GM18502 (cell line): ENCODE measurements around the gene NPTX1.

Experiments used
- ATAC-seq: cut with Tn5 transposase; IDR thresholded peaks from one replicate; pipeline ENCODE4 v1.9.1; 2021; ENCODE audit warnings: mild to moderate bottlenecking; ENCODE audit not compliant: unreplicated experiment, poor library complexity

The NPTX1 gene

DNA sequence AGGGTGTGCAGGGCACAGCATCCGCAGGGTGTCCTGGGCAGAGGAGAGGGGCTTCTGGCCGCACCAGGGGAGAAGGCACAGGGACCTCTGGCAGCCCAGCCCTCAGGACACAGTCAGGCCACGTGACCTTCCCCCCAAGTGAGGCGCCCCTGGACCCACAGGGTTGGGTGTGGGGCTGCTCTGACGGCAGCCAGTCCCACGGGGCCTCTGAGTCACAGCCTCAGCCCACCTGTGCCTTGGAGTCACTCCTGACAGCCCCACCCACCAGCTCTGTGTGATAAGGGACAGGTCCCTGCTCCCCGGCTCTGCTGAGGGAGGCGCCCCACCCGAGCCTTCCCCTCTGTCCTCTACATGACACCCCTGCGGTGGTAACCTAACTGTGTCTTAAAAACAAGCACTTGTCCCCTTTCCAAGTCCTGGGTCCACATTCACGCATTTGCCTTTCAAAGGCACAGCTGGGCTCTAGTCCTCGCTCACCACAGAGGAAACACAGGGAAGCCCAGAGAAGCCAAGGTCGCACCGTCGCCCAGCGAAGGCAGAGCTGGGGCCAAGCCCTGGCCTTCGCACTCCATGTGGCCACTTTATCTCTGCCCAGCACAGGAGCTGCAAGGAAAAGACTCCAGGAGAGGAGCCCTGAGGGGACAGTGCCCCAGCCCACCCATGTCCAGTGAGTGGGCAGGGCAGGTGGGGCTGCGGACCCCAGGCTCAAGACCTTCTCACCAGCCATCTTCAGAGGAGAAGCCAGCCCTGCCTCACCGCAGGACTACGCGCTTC, 5.1 kb upstream of the NPTX1 start:
- ATAC-seq = no peak

DNA sequence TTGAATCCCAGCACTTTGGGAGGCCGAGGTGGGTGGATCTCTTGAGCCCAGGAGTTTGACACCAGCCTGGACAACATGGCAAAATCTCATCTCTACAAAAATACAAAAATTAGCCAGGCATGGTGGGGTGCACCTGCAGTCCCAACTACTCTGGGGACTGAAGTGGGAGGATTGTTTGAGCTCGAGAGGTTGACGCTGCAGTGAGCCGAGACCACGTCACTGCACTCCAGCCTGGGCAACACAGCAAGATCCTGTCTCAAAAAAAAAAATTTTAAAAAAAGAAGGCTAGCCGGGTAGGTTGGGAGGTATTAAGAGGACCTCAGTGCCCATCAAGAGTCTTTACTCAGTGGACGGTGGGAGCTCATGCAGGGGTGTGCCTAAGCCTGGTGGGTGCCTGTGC, 3.8 kb upstream of the NPTX1 start:
- ATAC-seq = no peak

DNA sequence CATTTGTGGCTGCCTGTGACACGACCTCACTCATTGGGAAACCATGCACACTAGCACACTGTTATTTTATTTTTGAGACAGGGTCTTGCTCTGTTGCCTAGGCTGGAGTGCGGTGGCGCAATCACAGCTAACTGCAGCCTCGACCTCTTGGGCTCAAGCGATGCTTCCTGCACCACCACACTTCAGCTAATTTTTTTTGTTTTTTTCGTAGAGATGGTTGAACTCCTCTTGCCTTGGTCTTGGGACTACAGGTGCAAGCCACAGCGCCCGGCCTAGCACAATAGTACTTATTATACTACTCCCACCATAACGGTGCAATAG, 2.8 kb upstream of the NPTX1 start:
- ATAC-seq = no peak

DNA sequence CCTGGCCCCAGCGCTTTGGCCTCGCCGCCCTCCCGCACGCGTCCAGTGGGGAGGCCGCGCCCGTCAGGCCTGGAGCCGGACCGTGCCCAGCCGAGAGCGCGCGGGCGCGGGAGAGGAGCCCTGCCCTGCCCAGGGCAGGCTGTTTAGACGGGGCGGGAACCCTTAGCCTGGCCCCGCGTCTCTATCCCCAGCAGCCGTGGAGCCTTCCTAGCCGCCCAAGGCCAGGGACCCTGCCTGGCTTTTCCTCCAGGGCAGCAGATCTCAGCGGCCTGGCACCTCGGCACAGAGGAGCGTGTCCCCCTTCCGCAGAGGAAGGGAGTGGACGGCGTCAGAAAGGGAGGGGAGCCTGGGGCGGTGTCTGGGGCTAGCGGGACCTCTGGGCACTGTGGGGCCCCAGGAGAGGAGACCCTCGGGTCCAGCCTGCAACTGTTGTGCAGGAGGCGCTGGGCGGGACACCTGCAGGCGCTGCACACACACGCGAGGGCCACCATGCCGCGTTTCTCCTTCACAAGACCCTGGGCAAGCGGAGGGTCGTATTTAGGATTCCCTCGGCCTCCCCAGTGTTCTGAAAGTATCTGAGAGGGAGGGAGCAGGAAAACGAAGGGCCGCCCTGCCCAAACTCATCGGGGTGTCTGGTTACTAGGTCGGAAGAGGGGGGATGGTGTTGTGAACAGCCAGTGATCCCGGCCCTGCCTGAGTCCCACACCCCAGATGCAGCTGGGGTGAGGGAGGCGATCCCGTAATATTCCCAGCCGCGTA, 2.3 kb upstream of the NPTX1 start:
- no peak for ATAC-seq

DNA sequence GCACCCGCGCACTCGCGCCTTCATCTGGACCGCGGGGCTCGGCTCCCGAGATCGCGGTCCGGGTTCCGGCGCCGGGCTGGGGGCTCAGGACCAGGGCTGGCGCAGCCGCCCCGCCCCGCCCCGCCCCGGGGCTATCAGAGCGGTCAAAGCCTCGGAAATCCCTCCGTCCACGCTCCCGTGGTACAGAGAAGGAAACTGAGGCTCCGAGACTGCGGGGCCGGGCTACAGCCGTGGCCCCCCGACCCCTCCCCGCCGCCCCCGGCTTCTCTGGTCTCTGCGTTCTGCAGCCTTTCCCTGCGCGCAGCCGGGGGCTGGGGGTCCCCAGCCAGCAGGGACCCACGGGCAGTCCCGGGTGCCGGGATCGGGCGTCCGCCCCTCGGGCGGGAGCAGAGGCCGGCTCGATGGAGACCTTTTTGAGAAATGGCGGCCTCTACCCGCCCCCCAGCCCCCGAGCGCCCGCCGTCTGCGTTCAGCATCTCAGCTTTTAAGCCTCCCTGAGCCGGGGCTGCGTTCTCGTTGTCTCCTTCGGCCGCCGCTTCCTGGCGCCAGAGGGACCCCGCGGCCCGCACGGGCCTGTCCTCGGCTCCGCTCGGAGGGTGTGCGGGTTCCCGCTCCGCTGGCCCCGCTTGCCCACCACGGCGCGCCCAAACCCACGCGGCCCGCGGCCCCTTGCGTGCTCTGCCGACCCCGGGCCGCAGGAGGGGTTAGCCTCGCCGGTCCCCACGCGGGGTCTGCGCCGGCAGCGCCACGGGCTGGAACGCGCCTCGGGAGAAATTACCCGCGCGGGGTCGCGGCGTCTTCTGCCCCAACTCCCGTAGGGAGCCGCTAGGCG, 1.5 kb upstream of the NPTX1 start:
- ATAC-seq = no peak

DNA sequence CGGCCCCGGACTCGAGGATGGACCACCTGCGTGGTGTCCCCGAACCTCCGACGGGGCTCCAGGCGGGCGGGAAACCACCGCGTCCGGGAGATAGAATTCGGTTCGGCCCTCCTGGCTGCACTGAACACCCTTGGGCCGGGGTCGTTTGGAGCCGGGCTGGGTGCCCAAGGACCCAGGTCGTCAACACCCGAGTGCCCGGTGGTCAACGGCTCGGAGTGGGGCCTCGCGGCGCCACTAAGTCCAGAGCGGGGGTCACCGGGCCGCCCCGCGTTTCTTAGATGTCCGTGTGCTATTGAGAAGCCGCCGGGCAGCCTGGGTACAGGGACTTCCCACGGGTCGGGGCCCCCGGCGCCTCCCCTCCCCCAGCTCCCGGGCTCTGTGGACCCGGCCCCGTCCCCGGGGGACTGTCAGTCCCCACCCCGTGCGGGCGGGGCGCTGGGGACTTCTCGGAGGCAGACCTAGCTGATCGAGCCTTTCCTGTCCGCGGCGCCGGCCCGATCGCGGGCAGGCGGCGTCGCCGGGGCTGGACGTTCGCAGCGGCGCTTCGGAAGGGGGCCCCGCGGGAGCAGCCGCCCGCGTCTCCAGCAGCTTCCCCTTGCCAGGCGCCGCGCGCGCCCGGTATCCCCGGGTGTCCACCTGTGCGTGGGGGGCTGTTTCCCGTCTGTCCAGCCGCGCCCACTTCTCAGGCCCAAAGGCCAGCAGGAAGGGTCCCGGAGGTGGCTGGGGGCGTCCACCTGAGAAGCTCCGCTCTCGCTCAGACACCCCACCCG, 655 bp upstream of the NPTX1 start:
- no peak for ATAC-seq

DNA sequence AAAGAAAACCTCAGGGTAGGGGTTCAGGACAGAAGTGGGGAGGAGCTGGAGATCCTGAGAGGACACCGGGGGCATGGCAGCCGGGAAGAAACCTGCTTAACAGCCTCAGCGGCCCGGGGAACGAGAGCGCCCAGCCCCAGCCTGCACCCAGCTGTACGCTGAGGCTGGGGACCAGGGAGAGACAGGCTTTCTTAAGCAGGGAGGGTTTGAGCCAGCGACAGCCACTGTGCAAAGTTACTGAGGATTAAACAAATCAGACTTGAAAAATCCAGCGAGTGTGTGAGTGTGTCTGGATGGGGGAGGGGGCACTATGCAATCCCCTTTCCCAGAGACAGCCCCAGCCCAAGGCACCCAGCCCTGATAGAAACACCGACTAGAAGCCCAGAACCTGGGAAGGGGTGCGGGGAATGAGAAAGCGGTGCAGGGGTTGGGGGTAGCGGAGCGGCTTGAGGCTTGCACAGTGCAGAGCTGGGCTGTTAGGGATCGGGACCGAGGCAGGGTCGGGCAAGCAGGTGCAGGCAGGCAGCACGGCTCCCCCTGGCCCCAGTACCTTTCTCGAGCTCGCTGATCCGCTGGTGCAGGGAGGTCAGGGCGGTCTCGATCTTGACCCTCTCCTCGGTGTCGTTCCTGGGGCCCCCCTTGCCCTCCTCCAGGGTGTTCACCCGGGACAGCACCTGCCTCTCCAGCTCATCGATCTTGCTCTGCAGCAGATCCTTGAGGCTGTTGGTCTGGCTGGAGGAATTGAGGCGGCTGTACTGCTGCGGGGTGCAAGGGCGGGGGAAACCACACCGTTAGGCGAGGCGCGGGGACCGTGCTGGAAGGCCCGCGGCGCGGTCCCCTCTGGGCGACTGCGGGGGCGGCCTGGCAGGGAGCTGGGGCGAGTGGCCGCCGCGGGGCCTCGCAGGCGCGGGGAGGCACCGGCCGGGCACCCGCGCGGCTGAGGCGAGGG, 1.2 kb downstream of the NPTX1 start:
- no peak for ATAC-seq

DNA sequence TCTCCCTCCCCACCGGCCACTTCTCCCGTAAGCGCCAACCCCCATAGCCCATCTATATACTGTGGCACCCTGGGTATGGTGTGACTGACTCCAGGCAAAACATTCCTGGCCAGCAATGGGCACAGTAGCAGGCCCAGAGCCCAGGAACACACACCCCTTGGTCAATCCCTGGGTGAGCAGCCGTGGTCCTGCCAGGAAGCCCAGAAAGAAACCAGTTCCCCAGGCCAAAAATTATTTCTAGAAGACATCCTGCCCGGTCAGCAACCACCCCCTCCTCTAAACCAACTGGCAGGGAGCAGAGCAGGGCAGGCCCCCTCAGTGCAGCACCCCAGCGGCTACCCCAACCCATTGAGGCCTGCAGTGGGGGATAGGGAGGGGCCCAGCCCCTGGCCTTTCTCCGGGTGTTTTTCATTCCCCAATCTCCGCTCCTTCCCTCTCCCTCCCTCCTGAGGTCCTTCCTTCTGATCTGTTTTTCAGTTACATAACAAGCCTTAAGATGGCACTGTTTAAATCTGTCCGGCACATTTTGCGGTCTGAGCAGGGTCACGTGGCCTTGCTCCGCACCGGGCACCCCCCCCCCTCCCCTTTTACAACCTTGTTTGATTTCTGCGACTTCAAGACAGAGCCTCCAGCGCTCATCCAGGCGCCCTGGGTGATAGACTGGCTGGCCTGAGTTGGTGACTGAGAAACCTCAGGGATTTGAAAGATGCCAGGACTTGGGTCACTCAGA, 2.0 kb downstream of the NPTX1 start:
- ATAC-seq = no peak

DNA sequence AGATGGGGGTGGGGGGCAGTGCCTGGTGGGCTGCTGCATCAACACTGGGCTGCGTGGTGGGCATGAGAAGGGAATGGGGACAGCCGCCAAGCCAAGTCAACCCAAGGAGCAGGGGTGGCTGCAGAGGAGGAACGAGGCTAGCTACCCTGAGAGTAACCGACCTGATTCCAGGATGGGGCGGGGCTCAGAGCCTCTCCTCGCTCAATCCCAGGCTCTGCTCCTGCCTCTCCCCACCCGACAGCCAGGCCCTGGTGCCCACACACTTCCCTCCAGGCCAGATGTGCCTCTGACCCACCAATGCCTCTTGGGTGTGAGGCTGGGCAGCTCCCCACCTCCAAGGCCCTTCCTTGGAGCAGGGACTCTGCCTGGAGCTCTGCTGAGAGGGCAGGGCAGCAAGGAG, 2.7 kb downstream of the NPTX1 start:
- no peak for ATAC-seq

DNA sequence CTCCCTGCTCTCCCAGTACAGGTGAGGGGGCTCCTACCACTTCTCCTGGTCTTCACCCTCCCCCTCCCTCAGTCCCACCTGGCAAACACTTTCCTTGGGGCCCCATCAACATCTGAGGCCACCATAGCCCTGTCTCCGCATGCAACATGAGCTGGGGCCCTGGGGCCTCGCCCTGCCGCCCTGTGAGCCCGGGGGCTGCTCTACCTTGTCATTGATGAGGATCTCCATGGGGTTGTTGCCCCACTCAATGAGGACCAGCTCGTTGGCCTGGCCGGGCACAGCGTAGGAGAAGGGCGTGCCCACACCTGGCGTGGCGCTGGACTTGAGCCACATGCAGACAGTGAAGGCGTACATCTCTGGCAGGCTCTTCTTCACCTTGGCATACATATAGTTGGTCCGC, 3.4 kb downstream of the NPTX1 start:
- ATAC-seq = no peak

DNA sequence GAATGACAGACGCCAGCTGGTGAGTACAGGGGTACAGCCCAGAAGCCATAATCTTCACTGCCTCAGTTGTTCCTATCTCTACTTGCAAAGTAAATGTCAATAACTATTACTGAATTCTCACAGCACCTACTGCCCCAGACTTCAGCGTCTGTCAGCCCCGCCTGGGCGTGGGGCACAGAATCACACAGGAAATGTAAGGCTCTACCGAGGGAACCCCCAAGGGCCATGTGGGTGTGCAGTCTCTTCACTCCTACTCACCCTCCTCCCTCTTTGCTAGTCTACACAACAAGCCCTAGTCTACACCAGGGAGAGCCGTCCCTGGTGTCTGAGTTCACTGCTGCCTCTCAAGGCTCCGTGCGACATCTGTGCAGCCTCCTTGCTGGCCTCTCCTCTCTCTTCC, 4.5 kb downstream of the NPTX1 start:
- ATAC-seq = no peak

DNA sequence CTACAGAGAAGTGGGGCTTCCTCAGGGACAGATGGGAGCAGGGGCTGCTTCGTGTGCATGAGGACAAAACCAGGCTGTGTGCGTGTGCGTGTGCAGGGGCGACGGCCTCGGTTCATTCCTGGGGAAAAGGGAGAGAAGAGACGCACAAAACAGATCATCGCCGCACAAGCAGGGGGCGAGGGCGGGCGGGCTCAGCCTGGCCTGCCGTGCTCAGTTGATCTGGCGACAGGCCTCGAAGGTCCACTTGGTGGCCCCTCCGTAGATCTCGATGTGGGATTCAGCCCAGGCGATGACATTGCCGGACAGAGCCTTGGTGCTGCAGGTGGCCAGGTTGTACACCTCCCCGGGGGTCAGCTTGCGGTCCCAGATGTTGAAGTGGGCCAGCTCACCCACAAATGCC, 5.8 kb downstream of the NPTX1 start:
- ATAC-seq = no peak

DNA sequence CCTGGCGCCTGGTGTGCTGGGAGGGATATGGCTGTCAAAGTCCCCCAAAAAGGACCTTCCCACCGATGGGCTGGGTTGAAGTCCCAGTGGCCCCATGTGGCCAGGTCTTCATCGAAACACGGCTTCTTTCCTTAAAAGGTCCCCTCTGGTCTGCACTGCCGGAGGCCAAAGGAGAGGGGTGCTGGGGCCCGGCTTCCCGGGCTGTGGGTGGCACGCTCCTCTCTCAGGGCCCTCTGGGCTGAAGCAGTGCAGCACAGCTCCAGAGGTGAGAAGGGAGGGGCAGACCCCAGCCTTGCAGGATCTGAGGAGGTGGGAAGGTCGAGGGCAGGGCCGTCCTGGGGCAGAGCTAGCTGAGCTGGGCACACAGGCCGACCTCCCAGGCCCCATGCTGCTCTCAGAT, 6.7 kb downstream of the NPTX1 start:
- no peak for ATAC-seq

DNA sequence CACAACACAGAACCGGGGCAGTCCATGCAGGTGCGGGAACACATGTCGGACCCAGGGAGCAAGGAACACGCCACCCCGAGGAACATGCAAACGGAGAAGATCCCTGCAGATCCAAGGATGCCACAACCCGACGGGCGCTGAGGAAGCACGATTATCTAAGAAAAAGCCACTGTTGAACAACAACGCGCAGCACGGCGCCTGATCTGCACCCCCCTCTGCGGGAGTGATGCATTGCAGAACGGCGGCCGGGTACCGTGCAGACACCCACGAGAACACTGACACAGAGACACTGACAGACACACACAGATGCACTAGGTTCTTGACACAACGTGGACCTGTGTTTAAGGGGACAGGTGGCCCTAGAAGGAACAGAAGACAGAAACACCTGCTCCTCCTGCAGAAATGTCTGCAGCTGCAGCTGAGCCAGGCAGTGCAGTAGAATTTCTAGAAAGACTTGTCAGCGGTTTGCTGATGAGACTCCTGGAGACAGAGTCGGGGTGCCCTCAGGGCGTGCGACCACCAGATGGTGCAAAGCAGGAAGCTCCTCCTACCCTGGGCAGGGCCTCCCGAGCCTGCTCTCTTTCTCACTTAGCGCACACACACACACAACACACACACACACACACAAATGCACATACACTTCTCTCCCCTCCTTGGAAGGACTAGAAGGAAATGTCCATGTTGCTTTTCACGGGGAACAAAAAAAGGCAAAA, 7.5 kb downstream of the NPTX1 start:
- ATAC-seq = no peak

DNA sequence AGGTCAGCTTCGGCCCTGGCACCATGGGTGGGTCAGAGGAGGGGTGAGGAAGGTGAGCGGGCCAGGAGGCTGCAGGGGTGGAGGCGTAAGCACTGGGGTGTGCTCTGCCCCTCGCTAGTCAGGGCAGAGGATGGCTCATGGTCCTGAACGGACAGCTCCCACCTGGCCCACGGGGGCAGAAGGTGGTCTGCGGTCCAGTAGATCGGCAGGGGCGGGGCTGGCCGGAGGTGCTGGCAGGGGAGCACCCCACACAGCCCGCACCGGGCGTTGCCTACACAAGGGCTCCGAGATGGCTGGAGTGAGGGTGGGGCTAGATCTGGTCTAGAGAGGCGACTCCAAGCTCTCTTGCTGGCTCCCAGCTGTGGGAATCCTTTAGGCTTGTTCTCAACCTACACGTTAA, 8.2 kb downstream of the NPTX1 start:
- ATAC-seq = no peak

DNA sequence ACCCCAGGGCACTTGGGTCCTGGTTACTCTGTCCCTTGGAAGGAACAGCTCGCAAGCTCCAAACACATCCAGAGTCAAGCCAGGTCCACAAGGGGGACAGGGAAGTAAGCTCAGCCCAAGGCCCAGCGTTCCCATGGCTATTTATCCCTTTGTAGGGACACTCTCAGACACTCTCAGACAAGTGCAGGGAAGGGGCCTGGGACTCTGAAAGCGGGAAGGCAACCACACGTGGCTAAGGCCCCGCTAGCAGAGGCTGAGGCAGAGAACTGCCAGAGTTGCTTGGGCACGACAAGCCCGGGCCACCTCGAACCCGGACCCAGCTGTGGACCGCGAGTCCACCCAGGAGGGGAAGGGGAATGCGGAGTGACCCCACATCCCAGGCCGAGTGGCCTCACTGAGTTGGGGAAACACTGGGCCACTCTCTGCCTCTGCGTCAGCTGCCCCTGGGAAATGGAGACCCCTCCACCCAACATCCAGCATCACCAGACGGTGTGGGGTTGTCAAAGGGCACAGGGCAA, 10.2 kb downstream of the NPTX1 start:
- no peak for ATAC-seq

DNA sequence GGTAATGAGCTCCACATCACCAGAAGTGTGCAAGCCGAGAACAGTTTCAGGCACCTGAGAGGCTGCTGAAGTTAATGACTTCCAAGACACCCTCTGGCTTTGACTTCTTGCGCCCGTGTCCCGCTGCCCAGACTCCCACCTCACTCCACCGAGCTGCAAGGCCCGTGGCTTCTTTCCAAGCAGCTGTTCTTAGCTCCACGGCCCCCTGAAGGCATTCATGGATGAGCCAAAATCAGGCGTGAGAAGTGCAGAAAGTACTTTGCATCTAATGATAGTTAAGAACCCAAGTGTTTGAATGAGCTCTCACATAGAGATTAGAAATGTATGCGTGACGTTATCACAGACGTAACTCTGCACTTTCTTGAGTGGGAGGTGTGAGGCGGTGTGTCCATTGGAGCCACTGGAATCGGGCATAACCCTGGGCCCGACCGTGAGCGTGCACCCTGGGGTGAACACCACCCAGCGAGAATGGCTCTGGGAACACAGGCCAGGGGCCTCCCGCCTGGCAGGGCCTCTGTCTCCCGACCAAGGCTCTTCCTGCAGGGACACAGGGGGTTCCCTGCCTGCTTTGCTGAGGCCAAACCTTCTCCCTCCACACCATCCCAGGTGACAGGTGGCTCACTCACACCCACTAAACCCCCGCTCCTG, 11.0 kb downstream of the NPTX1 start:
- no peak for ATAC-seq
